HG02938 (cell line): ENCODE data around the gene FGF5.
"Not testable (repeated sequence)": the region's sequence is repeated elsewhere in the genome, so short reads cannot be mapped to it uniquely, and the experiment has no call there.

ENCODE experiments used
- ATAC-seq: cut with Tn5 transposase; IDR thresholded peaks from one replicate; pipeline ENCODE4 v1.9.1; 2021; ENCODE audit warnings: mild to moderate bottlenecking, moderate library complexity; ENCODE audit not compliant: unreplicated experiment

FGF5 gene, protein sequence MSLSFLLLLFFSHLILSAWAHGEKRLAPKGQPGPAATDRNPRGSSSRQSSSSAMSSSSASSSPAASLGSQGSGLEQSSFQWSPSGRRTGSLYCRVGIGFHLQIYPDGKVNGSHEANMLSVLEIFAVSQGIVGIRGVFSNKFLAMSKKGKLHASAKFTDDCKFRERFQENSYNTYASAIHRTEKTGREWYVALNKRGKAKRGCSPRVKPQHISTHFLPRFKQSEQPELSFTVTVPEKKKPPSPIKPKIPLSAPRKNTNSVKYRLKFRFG

DNA sequence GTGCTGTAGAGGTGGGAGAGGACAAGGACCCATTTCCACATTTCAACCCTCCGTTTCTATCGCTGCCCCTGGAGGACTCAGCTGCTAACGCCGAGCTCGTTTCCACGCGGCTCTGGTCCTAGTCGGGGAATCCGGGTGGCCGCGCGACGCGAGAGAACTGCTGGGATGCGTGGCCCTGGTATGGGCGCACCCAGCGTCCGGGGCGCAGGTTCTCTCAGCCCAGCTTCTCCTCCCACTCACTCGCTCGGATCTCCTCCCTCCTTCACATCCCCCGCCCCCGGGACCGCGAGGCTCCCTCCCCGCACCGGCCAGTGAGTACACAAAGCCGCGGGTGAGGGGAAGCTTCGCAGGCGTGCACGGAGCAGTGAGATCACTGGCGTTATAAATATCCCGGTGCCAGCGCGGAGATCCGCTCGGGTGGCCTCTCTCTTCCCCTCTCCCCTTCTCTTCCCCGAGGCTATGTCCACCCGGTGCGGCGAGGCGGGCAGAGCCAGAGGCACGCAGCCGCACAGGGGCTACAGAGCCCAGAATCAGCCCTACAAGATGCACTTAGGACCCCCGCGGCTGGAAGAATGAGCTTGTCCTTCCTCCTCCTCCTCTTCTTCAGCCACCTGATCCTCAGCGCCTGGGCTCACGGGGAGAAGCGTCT, at the start of gene FGF5:
FGF5 (plus strand) TSS at position 412 of the 649 bp plus-strand sequence; CDS start at position 573, 161 bp downstream.
- ATAC-seq: no peak

DNA sequence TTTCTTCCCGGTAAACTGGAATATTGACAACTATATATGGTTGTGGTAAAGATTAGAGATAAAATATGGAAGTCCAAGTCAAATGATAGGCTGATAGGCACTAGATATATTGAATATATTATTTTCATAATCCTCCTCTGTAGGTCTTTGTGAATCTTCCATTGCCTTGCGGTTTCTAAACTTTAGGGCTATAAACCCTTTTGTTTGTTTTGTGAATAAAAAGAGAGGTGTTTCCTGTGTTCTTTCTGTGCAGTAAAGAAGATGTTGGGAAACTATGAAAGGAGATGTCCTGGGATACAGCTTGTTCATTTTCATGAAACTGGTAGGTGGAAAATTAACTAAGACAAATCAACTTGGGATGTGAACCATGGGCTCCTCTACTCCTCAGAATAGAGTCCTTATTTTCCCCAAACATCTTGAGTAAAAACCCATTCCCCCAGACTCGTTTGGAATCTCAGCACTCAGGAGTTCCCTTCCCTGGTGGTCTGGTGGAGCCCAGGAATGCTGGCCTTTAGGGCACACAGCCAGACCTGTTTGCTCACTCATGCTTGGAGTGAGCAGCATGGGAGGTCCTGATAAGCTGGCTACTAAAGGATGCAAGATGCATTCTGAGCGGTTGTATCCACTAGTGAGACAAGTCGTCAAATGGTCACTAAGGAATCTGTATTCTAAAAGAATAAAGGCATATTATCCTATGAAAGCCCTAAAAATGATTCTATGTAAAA, 47.0 kb upstream of the FGF5 start:
- ATAC-seq: no peak

DNA sequence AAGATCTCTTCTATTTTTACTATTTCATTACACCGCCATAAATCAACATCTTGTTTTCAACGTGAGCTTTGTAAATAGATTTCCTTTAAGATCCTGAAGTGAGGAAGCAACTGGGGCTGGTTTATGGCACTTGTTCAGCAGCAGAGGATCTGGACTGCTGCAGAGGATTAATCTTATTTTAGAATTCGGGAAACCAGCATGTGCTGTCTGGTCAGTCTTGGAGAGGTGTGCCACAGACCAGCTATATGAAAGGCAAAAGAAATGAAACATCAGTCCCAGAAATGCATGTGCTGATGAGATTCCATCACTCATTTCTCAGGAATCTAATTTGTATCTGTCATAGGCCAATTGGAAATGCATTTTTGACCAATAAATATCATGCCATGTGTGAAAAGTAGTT, 45.8 kb upstream of the FGF5 start:
- no peak for ATAC-seq

DNA sequence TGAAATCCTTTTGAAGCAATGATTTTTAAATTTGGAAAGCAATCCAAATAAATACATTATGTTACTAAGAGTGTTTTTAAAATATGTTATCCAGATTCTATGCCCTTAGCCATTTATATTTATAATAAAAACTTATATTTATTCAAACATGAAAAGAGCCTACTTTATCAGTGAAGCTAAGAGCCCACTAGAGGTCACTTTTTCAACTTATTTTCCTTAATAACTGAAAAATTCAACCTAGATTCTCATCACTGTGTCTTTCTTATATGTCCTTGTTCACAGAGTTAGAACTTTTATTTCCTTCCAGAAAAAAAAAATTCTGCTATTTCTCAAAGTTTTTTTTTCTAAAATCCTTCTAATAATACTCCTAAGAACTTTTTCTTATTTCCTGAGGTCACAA, 45.3 kb upstream of the FGF5 start:
- ATAC-seq: no peak

DNA sequence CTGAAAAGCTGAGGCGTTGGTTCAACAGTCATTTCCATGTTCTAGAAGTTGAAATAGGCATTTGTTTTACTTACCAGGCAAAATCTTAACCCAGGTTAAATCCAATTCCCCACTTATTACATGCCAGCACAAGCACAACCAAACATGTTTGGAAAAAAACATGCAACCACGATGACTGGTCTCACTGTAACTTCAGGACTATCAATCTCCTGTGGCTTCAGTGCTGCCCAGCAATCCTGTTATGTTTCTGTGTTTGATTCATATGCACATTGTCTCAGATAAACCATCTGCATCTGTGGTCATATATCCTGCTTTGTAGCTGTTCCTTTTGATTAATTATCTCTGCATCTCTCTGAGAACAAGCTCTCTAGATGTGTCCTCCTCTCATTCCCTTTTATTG, 40.9 kb upstream of the FGF5 start:
- ATAC-seq: no peak

DNA sequence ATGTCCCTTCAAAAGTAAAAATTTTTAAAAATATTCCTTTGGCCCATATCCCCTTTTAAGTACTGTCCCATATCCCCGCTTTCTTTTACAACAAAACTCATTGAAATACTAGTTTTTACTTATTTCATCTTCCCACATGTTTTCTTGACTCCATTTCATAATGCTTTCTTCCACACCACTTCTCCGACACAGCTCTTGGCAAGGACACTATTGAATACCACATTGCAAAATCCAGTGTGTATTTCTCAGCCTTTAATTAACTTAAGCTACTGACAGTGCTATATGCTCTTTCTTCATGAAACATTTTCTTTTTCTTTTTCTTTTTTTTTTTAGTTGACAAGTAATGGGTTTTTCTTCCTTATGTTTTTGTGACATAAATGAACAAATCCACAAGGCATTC, 40.4 kb upstream of the FGF5 start:
- no peak for ATAC-seq

DNA sequence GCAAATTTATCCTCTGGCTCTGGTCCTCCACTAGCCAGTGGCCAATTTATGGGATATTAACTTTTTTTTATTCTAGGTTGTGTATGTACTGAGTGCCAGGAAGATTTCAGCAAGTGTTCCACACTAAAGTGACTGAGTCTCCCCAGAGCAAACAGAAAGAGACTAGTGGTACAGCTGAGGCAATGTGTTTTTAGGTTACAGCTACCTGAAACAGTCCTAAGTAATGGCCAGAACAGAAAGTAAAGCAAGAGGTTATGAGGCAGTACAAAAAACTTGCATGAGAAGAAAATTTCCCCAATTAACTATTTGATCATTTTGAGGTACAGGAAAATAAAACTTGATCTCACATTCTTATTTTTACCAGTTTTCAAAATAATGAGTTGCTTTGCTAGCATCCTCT, 38.0 kb upstream of the FGF5 start:
- peak; percentile 45 for ATAC-seq

DNA sequence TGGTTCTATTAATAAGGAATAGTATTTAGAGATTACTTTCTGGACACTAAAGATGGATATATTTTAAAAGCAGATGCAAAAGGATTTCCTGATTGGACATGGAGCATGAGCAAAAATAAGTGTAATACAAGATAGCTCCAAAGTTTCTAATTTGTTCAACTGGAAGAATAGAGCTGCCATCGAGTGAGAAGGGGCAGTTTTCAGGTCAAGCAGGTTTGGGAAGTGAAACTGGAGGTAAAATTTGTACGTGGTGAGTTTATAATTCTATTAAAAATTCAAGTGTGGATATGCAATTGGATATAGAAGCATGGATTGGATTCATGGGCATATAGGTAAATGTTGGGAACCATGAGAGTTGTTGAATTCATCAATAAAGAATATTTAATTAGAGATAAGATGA, 37.3 kb upstream of the FGF5 start:
- peak; percentile 14 for ATAC-seq

DNA sequence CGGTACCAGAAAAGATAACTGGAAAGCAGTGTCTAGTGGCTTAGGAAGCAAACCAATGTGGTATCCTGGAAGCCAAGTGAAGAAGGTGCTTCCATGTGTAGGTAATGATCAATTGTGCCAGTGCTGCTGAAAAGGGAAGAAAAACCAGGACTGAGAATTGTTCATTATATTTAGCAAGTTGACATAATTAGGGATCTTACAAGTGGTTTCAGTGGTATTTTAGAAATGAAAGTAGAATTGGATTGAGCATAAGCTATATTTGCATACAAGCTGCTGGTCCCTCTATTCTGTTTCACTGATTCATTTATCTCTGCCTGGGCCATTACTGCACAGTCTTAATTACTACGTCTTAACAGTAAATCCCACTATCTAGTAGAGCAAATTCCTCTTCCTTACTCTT, 36.9 kb upstream of the FGF5 start:
- peak; percentile 97 for ATAC-seq

DNA sequence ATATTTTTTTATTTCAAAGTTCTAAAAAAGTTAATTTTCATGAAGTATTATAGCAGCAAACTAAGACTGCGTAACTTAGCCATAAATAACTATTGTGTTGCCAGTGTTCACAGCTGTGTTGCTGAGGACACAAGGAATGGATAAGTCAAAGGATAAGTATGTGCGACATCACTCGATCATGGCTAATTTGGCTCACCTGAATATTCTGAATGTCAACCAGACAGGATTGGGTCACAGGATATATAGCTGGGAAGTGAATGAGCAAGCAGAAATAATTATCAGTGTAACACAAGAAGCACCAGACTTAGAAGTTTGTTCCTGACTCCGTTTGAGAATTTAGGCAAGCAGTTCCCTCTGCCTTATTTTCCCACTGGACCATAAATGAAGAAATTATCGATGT, 35.3 kb upstream of the FGF5 start:
- no peak for ATAC-seq

DNA sequence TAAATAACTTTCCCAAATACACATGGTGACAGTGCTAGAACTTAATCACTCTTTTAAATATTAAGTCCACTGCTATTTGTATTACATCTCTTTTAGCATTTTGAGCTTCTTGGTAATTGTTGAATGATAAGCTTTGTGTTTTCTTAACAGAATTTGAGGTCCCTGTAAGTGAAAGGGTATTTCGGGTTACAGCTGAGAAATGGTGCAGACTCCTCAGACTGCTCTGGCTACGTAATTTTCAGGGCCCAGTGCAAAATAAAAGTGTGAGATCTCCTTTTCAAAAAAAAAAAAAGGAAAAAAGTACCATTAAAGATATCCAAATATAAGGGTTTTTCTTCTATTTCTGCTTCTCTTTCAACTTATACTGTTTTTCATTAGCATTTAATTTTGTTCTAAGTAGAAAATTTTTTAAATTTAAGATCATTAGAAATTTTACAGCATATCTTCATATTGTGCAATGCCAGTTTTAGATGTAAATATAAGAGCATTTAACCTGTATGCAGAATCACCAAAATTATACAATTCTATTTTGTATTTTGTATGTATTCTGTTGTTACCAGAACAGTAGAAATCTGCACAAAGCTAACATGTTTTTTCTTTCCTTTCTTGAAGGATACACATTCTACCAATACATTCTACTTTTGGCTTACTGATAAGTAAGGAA, 33.6 kb upstream of the FGF5 start:
- no peak for ATAC-seq

DNA sequence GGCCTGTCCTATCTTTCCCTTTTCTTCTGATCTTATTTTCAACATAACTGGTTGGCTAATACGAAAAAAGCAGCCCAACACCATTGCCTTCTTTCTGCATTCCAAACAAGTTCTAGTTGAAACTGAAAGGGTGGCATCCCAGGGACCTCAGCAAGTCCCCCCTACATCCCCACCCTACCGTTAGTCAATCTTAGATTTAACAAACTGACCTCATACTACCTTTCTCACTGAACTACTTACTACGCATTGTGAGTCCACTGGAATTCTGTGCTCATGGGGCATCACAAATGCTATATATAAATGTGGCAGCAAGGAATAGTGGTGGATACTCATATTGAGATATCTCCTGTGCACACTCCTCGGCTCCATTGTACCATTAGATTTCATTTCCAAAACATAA, 33.1 kb upstream of the FGF5 start:
- no peak for ATAC-seq

DNA sequence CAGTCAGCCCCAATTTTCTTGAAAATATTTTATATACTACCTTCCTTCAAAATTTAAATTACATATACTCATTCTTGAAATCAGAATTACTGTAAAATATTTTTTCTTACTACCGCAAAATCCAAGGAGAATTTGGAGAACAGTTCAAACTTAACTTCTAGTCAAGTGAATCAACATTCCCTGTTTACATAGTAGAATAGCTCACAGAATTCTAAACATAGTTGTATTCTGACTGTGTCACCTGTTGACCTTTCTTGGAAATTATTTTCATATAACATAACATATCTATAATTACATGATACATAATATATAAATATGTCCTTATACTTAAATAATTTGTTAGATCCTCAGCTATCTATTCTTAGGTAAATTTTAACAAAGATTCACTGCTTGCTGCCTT, 31.0 kb upstream of the FGF5 start:
- no peak for ATAC-seq

DNA sequence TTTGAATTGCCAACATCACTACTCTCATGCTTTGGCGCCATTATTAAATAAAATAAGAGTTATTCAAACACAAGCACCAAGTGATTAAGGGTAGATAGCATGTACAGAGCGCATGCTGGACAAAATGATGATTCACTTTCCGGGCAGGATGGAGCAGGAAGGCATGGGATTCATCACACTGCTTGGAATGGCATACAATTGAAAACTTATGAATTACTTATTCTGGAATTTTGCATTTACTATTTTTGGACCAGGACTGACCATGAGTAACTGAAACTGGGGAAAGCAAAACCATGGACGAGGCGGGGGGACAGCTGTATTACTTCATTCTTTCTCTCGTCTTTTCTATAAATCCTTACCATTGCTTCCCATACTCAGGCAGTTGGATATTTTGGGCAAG, 28.5 kb upstream of the FGF5 start:
- ATAC-seq: no peak

DNA sequence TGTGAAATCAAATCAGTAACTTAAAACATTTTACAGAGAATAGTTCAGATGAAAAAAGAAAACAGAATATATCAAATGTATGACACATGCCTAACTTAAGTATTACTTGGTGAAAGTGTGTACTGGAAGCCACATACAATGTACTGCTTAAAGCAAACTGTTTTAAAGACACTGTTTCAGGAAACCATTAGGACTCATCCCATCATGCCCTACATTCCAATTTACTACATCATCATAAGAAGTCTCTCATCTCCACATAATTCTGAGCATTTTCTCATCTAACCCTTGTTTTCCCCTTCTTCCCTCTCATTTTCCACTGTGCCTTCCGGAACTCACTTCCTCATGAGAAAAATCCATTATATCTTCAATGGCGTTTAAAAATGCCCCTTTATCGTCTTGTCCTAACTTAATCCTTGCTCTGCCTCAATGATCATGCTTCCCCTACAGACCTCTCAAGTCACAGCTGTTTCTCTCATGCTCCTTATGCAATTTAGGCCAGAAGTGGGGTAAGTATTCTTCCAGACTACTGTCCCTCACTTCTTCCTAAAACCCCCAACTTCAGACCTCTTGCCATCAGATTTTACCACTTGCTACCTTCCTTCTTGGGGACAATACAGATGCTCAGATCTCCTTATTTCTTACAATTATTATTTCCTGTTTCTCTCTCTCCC, 26.8 kb upstream of the FGF5 start:
- no peak for ATAC-seq

DNA sequence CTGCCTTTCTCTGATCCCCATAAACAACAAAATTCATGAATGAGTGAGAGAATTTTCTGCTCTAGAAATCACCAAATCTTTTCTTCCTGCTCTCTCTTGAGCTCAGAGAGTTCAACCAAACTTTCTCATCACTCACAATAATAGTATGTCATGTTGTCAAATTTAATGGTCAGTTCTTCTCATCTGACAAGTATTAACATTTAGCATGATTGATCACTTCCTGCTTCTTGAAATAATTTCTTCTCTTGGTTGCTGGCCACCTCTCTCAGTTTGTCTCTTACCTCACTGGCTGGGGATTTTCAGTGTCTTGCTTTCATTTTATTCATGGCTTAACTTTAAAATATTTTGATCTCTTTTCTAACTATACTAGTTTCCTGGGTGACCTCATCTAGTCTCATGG, 25.5 kb upstream of the FGF5 start:
- ATAC-seq: peak; percentile 49

DNA sequence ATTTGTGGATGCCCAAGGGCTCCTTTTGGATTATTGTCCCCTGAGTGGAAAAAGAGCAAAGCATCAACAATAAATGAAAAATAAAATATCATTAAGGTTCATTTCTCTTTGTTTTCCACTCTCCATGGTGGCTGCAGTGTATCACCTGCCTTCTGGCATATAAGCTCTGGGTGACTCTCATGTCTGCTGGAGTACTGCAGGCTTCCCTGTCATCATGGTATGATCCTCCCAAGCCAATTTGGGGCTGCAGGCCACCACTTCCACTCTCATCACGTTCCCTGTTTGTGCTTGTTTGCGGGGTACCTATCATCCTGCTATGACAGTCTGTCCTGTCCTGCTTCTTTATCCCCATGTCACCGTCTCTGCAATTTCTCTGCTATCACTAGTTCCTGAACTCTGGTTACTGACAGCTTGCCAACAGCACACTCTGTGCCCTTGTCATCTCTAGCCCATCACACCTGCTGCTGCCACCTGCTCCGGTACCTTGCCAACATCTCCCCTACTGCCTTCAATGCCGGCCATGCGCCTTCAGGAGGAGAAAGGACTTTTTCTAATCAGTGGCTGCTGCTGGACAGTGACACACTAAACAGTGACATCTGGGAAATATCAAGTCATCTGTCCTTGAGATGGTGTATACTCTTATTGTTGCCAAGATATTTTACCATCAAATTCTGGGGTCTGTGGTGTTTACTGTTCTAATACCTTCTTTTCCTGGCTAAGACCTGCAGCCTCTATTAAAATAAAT, 23.0 kb upstream of the FGF5 start:
- no peak for ATAC-seq

DNA sequence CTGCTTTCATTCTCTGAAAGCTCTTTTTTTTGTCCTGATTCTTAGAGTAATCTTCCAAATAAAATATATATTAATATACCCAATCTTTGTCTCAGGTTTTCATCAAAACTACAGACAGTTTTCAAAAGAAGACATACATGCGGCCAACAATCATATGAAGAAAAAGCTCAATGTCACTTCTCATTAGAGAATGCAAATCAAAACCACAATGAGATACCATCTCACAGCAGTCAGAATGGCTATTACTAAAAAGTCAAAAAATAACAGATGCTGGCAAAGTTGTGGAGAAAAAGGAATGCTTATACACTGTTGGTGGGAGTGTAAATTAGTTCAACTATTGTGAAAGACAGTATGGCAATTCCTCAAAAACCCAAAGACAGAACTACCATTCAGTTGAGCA, 19.0 kb upstream of the FGF5 start:
- not testable (repeated sequence) for ATAC-seq

DNA sequence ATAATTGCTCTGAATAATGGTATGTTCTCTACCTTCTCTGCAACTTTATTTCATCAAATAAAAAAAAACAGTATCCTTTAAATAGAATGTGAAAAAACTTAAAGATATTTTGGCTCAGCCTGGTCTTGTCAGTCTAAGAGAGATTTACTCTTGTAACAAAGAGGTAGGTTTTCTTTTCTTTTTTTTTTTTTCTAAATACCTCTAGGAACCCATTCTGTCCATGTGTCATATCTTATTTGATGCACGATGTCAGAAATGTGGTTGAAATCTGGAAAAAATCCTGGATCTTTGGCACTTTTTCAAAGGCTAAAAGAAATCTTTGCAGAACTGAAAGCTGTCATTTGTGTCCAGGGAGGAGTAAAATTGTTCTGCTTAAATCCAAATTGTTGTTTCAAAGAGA, 17.3 kb upstream of the FGF5 start:
- no peak for ATAC-seq

DNA sequence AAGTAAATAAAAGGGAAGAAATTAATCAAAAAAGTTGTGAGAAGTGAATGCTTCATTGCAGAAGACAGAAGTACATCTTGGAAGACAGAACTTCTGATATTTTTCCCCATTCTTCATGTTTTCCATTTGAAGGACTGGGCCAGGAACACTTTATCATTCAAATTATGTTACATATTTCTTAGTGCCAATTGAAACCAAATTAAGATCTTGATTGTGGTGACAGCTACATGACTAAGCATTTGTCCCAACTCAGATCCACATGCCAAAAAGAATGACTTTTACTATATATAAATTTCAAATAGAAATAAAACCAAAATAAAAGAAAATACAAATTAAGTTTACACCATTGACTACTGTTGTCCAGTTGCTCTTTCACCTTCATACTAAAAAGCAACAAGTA, 14.0 kb upstream of the FGF5 start:
- no peak for ATAC-seq
